Uterus (tissue), 4 donors: ENCODE measurements around the gene GSTO2. TPM values are rescaled to one million over a fixed set of nuclear protein-coding genes. Genes with fewer than 3 reads are reported as not detected.
A peak's percentile ranks its signal among the peaks of the same experiment; 100 is the strongest.

Source experiments
- DNase-seq, 2 donors: peaks; one replicate each; pipeline ENCODE4 v3.0.0-alpha.2; 2019 to 2020
- H3K27ac ChIP-seq, 2 donors: fragments of 200-600 bp; sonication (generic); 1 replicate in 1 of 2; 2 replicates in 1 of 2; pipeline ENCODE4 v1.5.1; 2016 to 2018
- H3K27me3 ChIP-seq, 2 donors: fragments of 200-600 bp; sonication (generic); one replicate each; pipeline ENCODE4 v1.5.1; 2018 to 2019; ENCODE audit warnings: control low read depth in 1 of 2
- H3K36me3 ChIP-seq, 2 donors: fragments of 200-600 bp; sonication (generic); one replicate each; pipeline ENCODE4 v1.5.1; 2019; ENCODE audit warnings: control low read depth in 1 of 2
- H3K4me1 ChIP-seq, 2 donors: fragments of 200-600 bp; sonication (generic); one replicate each; pipeline ENCODE4 v1.5.1; 2018 to 2019; ENCODE audit warnings: control low read depth in 1 of 2
- H3K4me3 ChIP-seq, 2 donors: fragments of 200-600 bp; sonication (generic); 1 replicate in 1 of 2; 2 replicates in 1 of 2; pipeline ENCODE4 v1.5.1; 2018 to 2019; ENCODE audit warnings: mild to moderate bottlenecking in 1 of 2
- H3K9me3 ChIP-seq, 2 donors: fragments of 200-600 bp; sonication (generic); one replicate each; pipeline ENCODE4 v1.5.1; 2019; ENCODE audit warnings: control low read depth in 1 of 2
- POLR2A ChIP-seq, 2 donors: fragments of 450-650 bp; IDR thresholded peaks; one replicate each; pipeline ENCODE4 v1.6.1; 2016; ENCODE audit warnings: antibody characterized with exemption in 2 of 2, mild to moderate bottlenecking in 1 of 2, moderate library complexity in 1 of 2
- intact Hi-C: fragments of 100-400 bp; cut with DNase I; formaldehyde crosslinking; loops from one replicate; pipeline ENCODE4 v1.15.1; 2023; ENCODE audit warnings: low total_unique reads
- total RNA-seq, 4 donors: library from RNA; depleted of rRNA in 3 of 4; stranded (reverse); fragments of >200 nt in 3 of 4; gene quantifications; one replicate each; pipeline versions ENCODE4 v1.1.0 to v1.2.4, GENCODE V29; 2014 to 2023
- TF ChIP-seq, protein P1 (sequence below), 4 experiments: fragments of 200-600 bp in 2 of 4; fragments of 450-650 bp in 2 of 4; sonication (generic) in 2 of 4; IDR thresholded peaks; one replicate each; pipeline ENCODE4 v1.5.1; 2016 to 2019; ENCODE audit warnings: antibody characterized with exemption in 4 of 4, mild to moderate bottlenecking in 2 of 4, moderate library complexity in 1 of 4
- donor health status: DM: yes; HTN: yes; CAD: no.

Gene GSTO2
- total RNA-seq, 4 donors from 2014 or later: under 0.01 to 10.6 (median 5.6) TPM; not detected in 1

DNA sequence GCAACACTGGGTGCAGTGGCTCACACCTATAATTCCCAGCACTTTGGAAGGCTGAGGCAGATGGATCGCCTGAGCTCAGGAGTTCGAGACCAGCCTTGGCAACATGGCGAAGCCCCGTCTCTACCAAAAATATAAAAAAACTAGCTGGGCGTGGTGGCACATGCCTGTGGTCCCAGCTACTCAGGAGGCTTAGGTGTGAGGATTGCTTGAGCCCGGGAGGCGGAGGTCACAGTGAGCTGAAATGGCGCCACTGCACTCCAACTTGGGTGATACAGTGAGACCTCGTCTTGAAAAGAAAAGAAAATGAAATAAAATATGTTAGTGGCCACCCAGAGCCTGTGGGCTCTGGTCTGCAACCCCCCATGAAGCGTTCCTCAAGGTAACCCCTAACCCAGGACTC lies 55.9 kb downstream of the GSTO2 start:
- DNase-seq: no peak
- no peak overlapping the region for H3K4me3 ChIP-seq
- TF ChIP-seq, protein P1, sequence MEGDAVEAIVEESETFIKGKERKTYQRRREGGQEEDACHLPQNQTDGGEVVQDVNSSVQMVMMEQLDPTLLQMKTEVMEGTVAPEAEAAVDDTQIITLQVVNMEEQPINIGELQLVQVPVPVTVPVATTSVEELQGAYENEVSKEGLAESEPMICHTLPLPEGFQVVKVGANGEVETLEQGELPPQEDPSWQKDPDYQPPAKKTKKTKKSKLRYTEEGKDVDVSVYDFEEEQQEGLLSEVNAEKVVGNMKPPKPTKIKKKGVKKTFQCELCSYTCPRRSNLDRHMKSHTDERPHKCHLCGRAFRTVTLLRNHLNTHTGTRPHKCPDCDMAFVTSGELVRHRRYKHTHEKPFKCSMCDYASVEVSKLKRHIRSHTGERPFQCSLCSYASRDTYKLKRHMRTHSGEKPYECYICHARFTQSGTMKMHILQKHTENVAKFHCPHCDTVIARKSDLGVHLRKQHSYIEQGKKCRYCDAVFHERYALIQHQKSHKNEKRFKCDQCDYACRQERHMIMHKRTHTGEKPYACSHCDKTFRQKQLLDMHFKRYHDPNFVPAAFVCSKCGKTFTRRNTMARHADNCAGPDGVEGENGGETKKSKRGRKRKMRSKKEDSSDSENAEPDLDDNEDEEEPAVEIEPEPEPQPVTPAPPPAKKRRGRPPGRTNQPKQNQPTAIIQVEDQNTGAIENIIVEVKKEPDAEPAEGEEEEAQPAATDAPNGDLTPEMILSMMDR (IDR thresholded peaks at IDR 0.05): no peak
- no peak for TF ChIP-seq POLR2A (IDR thresholded peaks at IDR 0.05)
- peaks cover 30 to 46% of the 10 kb centered on the region in 2 donors for H3K4me1 ChIP-seq
- intact Hi-C loops: no loop called here
- no peaks in the 10 kb centered on the region for H3K9me3 ChIP-seq
- H3K27me3 ChIP-seq: no peaks in the 10 kb centered on the region
- H3K27ac ChIP-seq: peak overlapping the region; percentile 88 to 97
- H3K36me3 ChIP-seq: no peaks in the 10 kb centered on the region

DNA sequence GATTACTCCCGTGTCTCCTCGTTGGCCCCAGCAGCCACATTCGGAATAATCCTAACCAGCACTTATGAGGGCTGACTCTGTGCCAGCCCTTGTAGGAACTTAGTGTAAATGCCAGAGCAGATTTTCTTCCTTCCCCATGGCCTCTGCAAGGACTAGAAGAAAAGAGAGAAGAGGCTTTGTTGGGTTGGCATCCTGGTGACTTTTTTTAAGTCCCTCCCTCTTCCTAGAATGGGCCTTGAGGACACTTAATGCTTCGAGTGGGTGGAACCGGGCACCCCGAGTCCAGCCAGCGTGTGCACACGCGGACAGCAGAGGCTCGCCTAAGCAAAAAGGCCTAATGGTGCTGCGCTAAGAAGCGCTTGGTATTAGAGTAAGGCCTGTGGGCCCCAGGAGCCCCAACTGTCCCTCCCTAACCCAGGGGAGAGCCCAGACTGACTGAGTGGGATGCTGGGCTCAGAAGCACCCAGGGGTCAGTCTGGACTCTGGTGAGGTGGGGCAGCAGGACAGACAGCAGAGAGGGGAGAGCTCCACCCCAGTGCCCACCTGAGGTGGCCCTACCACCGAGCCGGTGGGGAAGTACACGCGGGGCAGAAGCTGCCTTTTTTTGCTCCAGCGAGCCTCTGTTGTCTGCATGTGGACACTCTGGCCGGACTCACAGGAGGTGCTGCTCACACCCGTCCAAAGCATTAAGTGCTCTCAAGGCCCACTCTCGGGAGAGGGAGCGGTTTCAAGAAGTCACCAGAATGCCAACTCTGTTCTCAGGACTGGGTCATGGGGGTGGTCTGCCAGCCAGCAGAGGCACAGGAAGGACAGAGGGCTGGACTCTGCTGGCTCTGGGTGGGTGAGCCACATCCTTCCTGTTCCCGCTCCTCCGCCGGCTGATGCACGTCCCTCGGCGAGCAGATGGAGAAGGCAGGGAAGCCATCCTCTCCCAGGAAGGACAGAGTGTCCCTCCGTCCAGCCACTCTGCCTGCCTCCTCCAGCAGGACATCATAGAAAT lies 56.8 kb downstream of the GSTO2 start:
- Histone ChIP-seq H3K4me1 (peaks cover 34 to 50% of the 10 kb centered on the region in 2 donors), H3K36me3 (no peaks in the 10 kb centered on the region), H3K4me3 (no peak overlapping the region), H3K9me3 (no peaks in the 10 kb centered on the region), H3K27ac (peak overlapping the region; percentile 88 to 97), H3K27me3 (no peaks in the 10 kb centered on the region)
- DNase-seq: no peak
- intact Hi-C loops: no loop called here
- TF ChIP-seq, protein P1 (IDR thresholded peaks at IDR 0.05): no peak
- no peak for TF ChIP-seq POLR2A (IDR thresholded peaks at IDR 0.05)

DNA sequence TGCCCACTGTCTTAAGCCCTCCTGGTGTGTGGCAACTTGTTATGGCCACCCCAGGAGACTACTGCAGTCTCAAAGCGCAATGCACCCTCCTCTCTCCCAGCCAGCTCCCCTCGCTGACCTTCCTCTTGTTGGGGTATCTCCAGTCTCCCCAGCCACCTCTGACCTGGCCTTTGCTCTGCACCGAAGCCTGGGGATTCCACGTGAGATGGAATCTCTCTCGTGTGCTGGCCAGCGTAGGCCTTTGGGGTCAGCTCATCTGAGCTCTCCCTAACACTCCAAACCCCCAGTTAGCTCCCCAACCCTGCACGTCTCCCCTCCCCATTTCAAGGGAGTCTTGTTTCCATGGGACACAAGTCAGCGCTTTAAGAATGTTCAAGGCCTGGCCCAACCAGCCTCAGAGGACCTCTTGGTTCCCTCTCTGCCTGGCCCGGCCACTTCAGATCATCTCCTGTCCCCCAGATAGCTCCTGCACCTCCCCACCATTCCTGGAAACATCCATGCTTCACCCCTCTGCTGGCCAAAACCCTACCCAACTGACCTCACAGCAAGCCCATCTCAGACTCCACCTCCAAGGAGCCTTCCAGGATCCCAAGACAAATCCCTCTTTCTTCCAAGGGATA lies 58.1 kb downstream of the GSTO2 start:
- Histone ChIP-seq H3K4me3 (no peak overlapping the region), H3K9me3 (no peaks in the 10 kb centered on the region), H3K27me3 (no peaks in the 10 kb centered on the region), H3K36me3 (no peaks in the 10 kb centered on the region), H3K4me1 (peaks cover 40 to 51% of the 10 kb centered on the region in 2 donors), H3K27ac (peak overlapping the region; percentile 88 to 97)
- DNase-seq: no peak
- intact Hi-C loops: no loop called here
- TF ChIP-seq, protein P1 (IDR thresholded peaks at IDR 0.05): no peak
- no peak for TF ChIP-seq POLR2A (IDR thresholded peaks at IDR 0.05)

DNA sequence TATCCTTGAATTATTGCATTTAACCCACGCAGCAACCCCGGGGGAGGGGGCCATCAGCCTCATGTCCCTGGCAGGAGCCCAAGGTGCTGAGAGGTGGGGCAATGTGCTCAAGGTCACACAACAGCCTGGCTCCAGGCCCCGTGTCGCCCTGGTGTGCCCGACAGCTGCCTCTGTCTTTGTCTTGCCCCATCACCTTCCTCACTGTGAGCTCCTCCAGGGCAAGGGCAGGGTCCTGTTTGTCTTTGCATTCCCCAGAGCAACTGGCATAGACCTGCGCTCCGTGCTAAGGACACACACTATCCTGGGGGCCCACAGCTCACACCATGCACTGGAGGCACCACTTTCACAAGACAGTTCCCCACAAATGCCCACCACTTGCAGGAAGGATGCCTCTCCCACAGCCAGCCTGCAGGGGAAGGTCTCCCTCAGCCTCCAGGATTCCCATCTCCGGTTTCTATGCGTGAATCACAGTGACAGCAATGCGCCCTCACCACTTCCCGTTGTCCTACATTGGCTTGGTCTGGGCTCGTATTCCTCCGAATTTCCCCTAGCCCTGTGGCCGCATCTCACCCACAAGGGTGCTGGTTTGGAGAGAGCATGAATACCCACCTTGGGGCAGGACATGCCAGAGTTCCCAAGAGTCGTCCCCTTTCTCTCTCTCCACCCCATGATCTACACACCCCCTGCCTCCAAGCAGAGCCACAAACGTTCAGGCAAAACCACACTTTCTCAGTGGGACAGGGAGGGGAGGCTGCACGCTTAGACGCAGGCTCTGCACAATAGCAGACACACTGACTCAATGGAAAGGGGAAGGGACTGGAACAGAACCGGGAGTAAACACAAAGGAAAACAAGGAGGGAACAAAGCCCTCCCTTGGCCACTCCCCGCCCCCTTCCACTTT lies 59.0 kb downstream of the GSTO2 start:
- H3K4me3 ChIP-seq: peak overlapping the region in 1 of 2 donors; percentile 6
- DNase-seq: no peak

More for the DNA sequence above, 59.0 kb downstream of the GSTO2 start:
- peak overlapping the region; percentile 88 to 97 for H3K27ac ChIP-seq
- intact Hi-C loops: no loop called here
- peak in 1 of 2 donors; percentile 17 for TF ChIP-seq POLR2A (IDR thresholded peaks at IDR 0.05)
- TF ChIP-seq, protein P1 (IDR thresholded peaks at IDR 0.05): no peak
- H3K27me3 ChIP-seq: no peaks in the 10 kb centered on the region
- H3K36me3 ChIP-seq: no peaks in the 10 kb centered on the region
- H3K9me3 ChIP-seq: no peaks in the 10 kb centered on the region
- peaks cover 43 to 51% of the 10 kb centered on the region in 2 donors for H3K4me1 ChIP-seq
